Endometrium (tissue), 2 donors: ENCODE data around the gene RHOT1.

Source experiments
- FAIRE-seq: peaks from 2 replicates; lab custom pipeline; 2012; peaks lifted over from hg19 to GRCh38; lab: Jason Lieb, UNC
- donor health status: control.
- donor health status: control.

RHOT1 gene

DNA sequence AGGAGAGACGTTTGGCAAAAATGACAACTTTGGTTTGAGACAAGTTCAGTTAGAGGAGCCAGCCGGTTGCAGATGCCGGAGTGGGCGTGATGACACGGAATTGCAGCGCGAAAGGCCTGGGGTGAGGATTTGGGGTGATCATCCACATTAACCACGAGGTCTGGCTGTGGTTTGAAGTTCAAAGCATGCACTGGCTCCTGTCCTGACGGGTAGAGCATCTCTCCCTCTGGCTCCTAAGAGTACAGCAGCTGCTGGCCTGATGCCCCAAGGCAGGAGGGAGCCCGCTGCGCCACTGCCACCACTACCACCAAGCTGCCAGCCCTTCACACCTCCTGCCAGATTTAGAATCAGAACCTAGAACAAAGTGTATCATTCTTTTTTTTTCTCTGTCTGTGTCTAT is 127.1 kb downstream of the RHOT1 start:
- FAIRE-seq, result no peak

DNA sequence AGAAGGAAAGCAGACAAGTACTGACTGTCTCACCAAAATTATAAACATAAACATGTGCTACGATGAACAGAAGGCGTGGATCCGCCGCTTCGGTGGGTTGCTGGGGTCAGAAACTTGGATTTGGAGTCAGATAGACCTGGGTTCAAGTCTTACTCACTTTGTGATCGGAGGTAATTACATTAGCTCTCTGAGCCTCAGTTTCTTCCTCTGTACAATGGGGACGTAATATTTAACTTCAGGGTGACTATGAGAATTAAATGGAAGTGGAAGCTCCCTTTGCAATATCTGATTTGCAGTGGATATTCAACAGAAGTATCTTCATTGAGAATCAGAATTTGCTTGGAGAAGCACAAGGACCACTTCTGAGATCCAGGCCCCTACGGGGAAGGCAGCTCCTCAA is 129.5 kb downstream of the RHOT1 start:
- FAIRE-seq, result no peak

DNA sequence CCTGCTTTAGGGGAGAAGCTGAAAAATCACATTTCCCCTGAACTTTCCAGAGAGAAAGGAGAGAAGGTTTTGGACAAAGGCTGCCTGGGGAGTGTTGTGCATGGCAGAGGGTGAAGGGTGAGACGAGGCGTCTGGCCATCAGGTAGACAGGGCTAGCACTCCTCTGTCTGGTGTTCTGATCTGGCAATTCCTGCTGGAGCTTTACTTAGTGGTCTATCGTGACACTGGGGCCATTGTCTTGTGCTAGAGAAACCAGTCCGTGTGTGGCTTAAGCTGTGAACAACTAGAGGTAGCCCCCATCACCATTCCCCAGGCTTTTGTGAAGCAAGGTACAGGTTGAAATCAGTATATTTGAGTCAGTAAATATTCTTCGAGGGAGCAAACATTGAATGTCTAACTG is 131.8 kb downstream of the RHOT1 start:
- FAIRE-seq, result no peak

DNA sequence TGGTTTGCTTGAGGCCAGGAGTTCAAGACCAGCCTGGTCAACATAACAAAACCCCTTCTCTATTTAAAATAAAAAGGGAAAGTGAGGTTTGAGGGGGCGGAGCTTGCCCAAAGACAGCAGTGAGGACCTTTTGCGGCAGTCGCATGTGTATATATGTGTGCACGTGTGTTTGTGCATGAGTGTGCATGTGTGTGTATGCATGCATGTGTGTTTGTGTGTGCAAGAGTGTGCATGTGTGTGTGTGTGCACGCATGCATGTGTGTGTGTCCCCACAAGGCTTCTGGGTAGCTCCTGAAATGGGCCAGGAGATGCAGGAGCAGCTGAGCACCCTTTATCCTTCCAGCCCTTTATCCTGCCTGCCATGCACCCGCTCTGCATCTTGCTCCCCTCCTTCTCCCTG is 132.3 kb downstream of the RHOT1 start:
- FAIRE-seq, result no peak
